Astrocyte of the spinal cord (primary cell): Measurements from ENCODE around the gene TACR2.

Source experiments
- DNase-seq: peaks from one replicate; pipeline ENCODE4 v3.0.0; 2011; ENCODE audit warnings: low read depth, low spot score
- H3K4me3 ChIP-seq: 2 replicates; pipeline ENCODE4 v1.5.1; 2011; ENCODE audit warnings: low read depth, mild to moderate bottlenecking, low read length, moderate library complexity
- in situ Hi-C: cut with HindIII; loops from 2 replicates; pipeline ENCODE4 v1.10.0; 2017; ENCODE audit warnings: low sequenced_read_pairs
- TF ChIP-seq, protein P1 (sequence below): IDR thresholded peaks from 2 replicates; pipeline ENCODE4 v1.5.1; 2012; ENCODE audit warnings: low read depth, mild to moderate bottlenecking, low read length, inconsistent platforms

Gene TACR2

DNA sequence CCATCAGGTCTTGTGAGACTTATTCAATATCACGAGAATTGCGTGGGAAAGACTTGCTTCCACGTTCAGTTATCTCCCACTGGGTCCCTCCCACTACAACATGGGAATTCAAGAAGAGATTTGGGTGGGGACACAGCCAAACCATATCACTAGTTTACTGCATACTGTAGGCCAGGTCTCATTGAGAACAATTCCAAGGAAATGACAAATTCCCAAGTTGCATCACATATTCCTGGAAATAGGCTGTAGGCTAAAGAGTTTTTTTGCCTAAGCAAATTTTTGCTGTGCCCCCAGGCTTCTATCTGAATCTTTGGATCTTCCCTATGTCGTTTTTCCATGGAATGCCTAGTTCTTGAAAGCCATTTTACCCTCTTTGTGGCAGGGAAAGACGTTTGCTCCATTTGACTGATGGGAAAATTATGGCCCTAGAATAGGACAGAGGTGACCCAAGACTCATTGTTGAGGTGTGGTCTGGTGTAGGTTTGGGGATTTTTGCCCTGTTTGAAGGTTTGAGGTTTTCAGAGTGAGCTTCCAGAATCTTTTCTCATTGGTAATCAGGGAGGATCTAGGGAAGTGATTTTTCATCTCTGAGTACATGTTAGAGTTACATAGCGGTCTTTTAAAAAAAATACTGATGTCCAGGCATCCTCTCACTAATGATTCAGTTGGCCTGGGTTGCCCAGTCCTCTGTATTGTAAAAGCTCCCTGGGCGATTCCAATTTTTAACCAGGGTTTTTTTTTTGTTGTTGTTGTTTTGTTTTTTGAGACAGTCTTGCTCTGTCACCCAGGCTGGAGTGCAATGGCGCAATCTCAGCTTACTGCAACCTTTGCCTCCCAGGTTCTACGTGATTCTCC is 44.4 kb downstream of the TACR2 start:
- H3K4me3 ChIP-seq = no peak overlapping the region
- in situ Hi-C loops = no loop called here
- TF ChIP-seq, protein P1, sequence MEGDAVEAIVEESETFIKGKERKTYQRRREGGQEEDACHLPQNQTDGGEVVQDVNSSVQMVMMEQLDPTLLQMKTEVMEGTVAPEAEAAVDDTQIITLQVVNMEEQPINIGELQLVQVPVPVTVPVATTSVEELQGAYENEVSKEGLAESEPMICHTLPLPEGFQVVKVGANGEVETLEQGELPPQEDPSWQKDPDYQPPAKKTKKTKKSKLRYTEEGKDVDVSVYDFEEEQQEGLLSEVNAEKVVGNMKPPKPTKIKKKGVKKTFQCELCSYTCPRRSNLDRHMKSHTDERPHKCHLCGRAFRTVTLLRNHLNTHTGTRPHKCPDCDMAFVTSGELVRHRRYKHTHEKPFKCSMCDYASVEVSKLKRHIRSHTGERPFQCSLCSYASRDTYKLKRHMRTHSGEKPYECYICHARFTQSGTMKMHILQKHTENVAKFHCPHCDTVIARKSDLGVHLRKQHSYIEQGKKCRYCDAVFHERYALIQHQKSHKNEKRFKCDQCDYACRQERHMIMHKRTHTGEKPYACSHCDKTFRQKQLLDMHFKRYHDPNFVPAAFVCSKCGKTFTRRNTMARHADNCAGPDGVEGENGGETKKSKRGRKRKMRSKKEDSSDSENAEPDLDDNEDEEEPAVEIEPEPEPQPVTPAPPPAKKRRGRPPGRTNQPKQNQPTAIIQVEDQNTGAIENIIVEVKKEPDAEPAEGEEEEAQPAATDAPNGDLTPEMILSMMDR = no peak
- DNase-seq = no peak

DNA sequence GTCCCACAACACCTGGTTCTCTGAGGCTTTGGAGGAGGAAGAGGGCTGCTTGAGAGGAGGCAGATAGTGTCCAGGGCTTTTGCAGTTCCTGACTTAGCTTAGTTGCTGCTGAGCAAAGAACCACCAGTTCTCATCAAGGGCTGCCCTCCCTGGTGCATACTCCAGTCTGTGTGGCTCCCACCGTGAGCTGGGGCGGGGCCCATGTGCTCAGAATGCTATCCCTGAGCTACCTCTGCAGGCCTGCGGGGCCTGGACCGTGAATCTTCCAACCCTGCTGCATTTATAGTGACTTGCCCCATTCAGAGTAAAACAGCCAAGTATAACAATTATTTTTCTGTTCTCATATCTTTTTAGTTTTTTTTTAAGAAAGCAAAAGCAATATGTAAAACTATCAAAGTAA is 49.2 kb downstream of the TACR2 start:
- no peak overlapping the region for H3K4me3 ChIP-seq
- in situ Hi-C loops = no loop called here
- TF ChIP-seq, protein P1 = no peak
- no peak for DNase-seq

DNA sequence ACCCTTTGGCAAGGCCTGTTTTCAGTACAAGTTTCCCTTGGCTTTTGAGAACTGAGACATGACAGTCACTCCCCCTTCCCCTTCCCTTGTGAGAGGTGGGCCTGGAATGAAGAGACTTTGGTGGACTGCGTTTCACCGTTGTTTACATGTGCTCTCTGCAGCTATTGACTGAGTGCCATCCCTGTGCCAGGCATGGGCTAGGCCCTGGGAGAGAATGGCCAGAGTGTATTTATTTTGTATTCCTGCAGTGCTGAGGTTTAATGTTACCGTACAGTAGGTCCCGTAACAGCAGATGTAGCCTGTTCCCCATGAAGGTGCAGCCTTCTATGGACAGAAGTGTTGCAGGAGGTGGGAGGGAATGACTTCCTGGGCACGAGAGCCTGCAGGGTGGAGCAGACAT is 50.0 kb downstream of the TACR2 start:
- DNase-seq = no peak
- H3K4me3 ChIP-seq = no peak overlapping the region
- in situ Hi-C loops = no loop called here
- TF ChIP-seq, protein P1 = no peak

DNA sequence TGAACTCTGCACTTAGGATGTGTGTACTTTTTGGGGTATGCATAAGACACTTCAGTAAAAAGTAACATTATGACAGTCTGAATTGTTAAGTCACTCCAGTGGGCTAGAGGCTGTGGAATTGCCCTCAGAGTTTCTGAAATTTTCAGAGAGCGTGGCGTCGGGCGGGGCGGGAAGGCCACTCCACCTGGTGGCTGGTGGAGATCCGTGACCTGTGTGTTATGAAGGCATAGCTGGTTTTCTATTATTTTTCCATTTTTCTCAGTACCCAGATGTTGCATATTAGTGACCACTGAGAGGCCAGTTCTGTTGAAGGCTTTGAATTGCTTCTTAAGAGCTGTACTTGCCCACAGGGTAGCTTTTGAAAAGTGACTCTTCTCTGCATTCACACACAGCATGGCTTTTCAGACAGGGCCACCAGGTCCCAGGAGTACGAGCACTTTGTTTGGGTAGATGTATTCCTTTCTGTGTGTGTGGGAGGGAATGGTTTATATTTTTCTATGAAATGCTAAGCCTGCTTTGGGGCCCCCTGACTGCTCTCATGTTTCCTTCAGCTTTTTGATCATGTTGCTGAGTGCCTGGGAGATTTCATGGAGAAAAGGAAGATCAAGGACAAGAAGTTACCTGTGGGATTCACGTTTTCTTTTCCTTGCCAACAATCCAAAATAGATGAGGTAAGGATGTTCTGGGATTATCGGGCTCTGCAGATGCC is 52.3 kb downstream of the TACR2 start:
- no peak for DNase-seq
- TF ChIP-seq, protein P1 = peak; percentile 6
- in situ Hi-C loops = no loop called here
- H3K4me3 ChIP-seq = no peak overlapping the region

DNA sequence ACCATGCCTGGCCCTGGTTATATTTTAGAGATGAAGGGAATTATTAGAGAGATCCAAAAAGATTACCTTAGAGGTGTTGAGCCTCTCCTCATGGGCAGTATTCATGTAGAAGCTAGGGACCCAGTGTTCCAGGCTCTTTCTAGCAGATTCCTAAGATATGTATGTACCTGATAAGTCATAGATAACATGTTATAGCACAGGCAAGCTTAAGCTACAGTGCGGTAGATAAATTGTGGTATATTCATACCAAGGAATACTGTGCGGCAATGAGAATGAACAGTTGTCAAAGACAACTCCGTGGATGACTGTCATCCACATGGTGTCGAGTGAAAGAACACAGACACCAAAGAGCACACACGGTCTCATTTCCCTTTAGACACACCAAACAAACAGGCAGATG is 53.1 kb downstream of the TACR2 start:
- in situ Hi-C loops = no loop called here
- H3K4me3 ChIP-seq = no peak overlapping the region
- TF ChIP-seq, protein P1 = no peak
- DNase-seq = no peak

DNA sequence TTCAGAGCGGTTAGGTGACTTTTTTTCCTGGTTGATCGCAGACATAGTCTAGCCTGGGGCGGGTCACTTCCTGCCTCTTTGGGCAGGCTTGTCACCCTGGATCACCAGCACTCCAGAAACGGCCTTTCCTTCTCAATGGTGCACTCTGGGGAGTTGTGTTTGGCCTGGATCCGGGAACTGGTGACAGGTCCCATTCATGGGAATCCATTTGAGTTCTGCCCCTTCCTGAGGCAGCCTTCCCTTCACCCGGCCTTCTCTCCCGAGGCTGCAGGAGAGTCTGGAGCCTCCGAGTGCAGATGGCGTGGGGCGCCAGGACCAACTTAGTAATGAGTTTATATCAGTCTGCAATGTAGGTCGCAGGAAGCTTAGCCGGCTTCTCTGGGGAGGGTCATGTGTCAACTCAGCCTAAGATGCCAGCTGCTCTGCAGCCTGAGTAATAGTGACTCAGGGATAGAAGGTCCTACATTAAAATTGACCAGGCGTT is 54.2 kb downstream of the TACR2 start:
- peak; percentile 71 for DNase-seq
- no peak overlapping the region for H3K4me3 ChIP-seq
- TF ChIP-seq, protein P1 = no peak
- in situ Hi-C loops = no loop called here
